NCI-H510A (cell line): ENCODE measurements around the gene RNF141.

ENCODE experiments used
- DNase-seq: peaks from one replicate; lab custom pipeline; 2025; lab: John Stamatoyannopoulos, UW

RNF141 gene

DNA sequence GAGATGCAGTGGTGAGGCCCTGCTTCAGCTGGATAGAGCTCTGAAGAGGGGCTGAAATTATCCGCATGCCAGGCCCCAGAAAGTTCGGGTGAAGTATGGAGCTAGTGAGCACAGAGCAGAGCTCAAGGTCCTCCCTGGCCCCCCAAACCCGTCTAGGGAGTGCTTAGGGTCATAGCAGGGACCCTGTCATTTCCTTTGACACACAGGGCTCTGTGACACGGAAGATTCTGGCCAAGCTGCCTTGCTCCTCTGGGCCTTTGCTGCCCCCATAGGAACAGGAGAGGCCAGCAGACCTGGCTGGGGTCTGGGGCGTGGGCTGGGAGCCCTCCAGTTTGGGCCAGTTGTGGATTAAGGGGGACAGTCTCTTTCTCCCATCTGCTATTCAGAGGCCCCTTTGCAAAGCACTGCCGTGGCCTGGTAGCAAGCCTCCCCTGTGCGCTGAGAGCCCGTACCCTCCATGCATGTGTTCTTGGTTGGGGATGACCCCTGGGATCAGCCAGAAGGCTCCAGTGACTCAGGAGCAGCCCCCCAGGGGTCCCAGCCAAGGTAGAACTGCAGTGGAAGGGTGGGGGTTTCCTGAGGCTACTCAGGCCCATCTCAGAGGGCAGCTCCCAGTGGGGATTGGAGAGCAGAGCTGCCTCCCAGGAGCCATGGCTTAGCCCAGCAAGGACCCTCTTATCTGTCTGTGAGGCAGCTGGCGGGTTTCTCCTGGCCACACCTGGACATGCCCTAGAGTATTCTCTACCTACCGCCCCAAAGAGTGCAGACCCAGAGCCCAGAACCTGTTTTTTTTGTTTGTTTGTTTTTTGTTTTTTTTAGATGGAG lies 42.3 kb downstream of the RNF141 start:
- DNase-seq = no peak

- no peak for DNase-seq
These were observed 43.0 kb downstream of the RNF141 start for GRCh38 chr11:10498022-10498400.

DNA sequence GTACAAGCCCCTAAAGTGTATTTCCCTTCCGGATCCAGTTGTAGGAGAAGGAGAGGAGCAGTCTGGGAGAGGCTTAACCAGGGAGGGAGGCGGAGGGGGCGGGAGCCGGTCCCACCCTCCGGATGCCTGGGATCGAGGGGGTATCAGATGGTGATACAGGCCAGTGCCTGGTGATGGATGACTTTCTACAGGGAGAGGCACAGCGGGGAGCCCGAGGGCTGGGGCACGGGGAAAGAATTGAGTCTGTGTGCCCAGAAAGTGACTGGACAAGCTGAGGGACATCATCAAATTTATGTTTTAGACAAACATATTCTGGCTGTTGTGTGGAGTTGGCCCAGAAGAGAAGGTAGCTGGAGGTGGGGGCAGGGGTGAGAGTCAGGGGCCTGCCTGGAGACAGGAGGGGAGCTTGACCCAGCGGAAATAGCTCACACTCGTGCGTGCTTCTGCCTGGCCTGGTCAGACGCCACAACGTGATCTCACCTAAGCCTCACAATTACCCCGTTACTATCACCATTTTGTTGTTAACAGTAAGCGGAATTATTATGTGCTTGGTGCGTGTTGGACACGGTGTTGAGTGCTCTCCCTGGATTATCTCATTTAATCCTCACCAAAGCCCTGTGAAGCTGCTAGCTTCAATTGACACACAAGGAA lies 43.5 kb downstream of the RNF141 start:
- no peak for DNase-seq

DNA sequence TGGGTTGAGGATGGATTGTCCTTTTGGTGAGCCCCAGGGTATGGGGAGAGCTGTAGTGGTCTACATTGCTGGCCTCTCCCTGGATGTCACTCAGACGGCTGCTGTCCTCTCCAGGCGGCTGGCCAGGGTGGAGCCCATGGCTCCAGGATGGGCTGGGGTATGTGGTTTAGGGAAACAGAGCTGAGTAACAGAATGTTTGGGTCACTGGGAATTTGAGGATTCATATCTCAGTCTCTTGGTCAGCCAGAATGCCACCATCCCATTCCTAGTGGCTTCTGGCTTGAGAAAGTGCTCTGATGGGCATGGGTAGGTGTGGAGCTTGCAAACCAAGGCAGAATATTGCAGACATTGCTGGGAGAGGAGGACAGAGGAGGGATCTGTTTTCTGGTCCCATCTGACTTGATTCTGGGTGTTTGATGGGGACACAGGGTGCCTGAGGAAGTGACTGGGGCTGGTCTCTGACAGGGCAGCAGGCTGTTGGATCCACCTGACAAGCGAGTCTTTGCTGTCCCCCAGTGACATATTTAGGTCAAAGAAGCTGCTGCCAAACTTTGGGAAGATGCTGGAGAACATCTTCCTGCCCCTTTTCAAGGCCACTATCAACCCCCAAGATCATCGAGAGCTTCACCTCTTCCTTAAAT lies 44.6 kb downstream of the RNF141 start:
- no peak for DNase-seq

DNA sequence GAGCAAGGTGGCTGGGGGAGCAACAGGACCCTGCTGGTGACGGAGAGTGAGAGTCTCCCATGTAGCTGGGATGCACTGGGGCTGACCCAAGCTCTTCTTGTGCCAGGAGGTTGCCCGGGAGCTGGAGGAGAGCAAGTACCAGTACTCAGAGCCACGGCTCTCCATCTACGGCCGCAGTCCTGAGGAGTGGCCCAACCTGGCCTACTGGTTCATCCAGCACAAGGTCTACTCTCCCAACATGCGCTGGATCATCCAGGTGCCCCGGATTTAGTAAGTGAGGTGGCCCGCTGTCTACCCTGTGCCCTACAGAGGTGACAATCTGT lies 45.6 kb downstream of the RNF141 start:
- DNase-seq = no peak

GRCh38 chr11:10494636-10495463 lies 46.1 kb downstream of the RNF141 start:
- DNase-seq = no peak

GRCh38 chr11:10493041-10493663 lies 47.8 kb downstream of the RNF141 start:
- no peak for DNase-seq

DNA sequence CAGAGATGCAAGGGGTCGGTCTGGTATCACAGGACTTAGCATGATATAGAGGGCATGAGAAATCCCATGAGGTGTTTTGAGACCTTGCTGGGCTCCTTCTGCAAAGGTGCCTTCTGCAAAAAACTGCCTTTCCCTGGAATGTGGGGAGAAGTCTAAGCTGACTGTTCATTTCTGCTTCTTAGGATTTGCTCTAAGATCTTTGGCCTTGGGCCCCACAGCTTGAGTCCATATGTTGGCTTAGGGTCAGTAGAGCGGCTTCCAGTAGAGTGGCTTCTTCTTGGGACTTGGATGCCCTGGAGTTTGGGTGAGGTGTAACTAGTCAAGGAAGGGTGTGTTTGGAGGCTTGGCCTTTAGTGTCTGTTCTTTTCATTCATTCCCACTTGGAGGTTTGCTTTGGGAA lies 48.9 kb downstream of the RNF141 start:
- no peak for DNase-seq

DNA sequence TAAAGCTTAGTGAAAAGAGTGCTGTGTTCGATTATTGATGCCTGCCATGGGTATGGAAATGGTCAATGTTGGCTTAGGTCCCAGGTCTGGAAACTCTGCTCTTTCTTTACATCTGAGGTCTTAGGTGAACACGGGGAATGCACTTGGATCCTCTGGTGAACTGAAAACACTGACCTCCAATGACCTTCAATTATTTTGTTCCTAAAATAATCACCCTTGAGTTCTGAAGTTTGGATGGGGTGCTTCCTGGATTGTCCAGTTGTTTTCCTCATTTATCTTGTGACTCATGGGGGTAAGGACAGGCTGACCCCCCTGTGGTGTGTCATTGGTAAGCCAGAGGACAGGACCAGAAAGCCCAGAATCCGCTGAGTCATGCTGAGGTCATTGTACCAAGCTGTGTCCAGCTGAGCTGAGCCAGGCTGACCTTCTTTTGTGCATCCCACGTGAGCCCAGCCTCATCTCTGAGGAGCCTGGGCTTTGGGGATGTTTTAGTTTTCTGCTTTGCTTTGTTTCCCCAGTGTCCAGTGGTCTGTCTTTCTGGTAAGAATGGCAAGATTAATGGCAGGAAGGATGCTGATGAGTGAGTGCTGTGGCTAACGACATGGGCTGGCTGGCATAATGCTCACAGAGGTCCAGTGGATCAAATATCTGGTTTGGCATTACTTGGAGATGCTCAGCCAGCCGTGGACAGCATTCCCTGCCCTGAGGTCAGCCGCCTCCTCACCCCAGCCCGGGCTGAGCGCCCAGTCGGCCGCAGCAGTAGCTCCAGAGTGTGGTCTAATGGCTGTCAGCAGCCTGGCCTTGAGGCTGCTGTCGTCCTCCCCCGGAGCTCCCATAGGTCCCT lies 50.4 kb downstream of the RNF141 start:
- no peak for DNase-seq

GRCh38 chr11:10490032-10490397 lies 51.0 kb downstream of the RNF141 start:
- no peak for DNase-seq

- DNase-seq = no peak
These were observed 51.9 kb downstream of the RNF141 start for GRCh38 chr11:10488934-10489691.

- no peak for DNase-seq
These were observed 52.7 kb downstream of the RNF141 start for GRCh38 chr11:10488121-10488933.

DNA sequence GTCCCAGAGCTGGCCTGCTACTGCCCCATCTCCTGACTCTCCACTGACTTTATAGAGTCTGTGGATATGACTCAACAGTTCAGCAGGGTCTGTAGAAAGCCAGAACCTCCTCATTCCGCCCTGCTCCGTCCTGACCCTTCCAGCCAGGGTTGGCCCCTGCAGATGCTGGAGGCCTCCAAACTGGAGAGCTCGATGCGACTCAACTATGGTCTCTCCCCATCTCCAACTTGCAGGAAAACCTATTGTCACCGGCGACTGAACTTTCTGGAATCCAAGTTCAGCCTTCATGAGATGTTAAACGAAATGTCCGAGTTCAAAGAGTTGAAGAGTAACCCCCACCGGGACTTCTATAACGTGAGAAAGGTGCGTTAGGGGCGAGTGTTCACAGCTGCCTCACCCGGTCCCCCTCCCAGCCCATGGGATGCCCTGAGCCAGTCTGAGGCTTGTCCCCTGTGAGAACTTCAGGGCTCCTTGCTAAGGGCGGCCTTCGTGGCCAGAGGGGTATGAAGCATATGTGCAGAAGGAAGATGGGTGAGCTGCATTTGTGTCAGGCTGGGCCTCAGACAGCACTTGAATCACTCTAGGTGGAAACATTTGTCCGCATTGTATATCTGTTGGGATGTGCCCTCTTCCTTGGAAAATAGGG lies 53.9 kb downstream of the RNF141 start:
- DNase-seq = no peak

DNA sequence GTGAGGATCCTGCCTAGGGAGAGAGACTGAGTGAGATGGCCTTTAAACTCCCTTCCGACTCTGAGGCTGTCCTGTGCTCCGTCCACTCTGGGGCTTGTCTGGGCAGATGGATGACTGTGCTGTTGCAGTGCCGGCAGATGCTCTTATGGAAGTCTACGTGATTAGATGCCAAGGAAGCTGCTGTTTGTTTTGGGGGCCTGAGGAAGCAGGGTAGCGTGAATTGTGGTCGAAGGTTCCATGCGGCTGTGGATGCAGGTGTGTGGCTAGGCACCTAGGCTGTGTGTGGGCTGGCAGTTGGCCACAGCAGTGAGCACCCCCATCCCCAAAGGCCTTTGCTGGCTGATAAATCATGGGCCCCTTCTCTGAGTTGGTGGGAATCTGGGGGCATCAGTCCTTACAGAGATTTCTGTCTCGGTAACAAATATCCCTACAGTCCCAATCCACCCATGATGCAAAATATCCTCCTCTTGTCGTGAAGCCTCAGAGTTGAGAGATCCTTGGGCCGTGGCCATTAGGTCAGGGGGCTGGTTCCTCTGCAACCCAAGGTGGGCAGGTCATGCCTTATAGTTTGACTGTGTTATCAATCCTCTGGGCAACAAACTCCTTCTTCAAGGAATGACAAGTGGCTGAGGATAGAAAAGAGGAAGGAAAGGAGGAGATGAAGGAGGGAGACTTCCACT lies 54.7 kb downstream of the RNF141 start:
- no peak for DNase-seq

GRCh38 chr11:10485646-10486045 lies 55.3 kb downstream of the RNF141 start:
- DNase-seq = no peak

GRCh38 chr11:10484461-10485180 lies 56.4 kb downstream of the RNF141 start:
- no peak for DNase-seq

- no peak for DNase-seq
These were observed 57.4 kb downstream of the RNF141 start for GRCh38 chr11:10483584-10483983.

- DNase-seq = no peak
These were observed 57.8 kb downstream of the RNF141 start for GRCh38 chr11:10483174-10483573.
